ENCODE results near the gene RANBP9. TPM values are rescaled to one million over a fixed set of nuclear protein-coding genes. Genes with fewer than 3 reads are reported as not detected.
A peak's percentile ranks its signal among the peaks of the same experiment; 100 is the strongest.

The RANBP9 gene
- 17.6 and 21.5 TPM in 2 replicates for total RNA-seq (2014; rRNA removed; shearing (Covaris generic))
- 11.8 and 12.3 TPM in 2 replicates for polyA plus RNA-seq (2014; cell fraction: nucleus; rRNA removed)

DNA sequence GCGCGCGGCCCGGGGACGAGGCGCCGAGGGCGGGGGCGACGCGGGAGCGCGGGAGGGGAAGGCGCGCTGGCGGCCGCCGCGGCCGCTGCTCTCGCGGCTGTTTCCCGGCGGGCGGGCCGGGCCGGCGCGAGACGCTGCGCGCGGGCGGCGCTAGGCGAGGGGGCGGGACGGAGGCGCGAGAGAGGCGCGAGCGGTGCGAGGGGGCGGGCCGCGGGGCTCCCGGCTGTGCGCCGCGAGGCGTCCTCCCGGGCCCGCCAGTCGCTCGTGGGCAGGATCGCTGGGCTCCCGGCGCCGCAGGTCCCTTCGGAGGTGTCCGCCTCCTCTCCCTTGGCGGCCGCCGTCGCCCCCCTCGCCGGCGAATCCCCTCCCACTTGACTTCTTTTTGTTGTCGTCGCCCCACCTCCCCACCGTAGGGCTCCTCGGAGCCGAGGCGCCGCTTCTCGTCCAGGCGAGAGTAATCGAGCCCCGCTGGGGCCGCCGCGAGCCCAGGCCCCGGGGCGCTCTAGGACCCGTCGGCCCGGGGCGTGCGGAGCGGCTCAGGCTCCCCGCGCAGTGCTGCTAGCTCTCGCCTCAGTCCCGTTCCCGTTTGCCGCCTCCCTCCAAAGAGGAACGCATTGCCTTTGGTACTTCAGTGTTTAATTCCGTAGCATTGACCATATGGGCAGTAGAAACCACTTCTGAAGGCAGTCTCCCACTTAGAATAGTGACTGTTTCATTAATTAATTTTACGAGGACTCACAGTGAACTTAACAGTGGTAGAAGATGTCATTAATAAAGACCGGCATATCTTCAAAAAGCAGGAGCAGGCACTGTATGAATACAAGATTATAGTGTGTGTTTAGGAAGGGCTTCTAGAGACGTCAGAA, at the start of gene RANBP9:
Gene RANBP9 (minus strand): TSS at position 103 of the 866 bp plus-strand sequence. CDS start 330 bp downstream, outside the sequence.
- peak; percentile 72 for DNase-seq (ENCODE audit: extremely low read depth, low read depth)

DNA sequence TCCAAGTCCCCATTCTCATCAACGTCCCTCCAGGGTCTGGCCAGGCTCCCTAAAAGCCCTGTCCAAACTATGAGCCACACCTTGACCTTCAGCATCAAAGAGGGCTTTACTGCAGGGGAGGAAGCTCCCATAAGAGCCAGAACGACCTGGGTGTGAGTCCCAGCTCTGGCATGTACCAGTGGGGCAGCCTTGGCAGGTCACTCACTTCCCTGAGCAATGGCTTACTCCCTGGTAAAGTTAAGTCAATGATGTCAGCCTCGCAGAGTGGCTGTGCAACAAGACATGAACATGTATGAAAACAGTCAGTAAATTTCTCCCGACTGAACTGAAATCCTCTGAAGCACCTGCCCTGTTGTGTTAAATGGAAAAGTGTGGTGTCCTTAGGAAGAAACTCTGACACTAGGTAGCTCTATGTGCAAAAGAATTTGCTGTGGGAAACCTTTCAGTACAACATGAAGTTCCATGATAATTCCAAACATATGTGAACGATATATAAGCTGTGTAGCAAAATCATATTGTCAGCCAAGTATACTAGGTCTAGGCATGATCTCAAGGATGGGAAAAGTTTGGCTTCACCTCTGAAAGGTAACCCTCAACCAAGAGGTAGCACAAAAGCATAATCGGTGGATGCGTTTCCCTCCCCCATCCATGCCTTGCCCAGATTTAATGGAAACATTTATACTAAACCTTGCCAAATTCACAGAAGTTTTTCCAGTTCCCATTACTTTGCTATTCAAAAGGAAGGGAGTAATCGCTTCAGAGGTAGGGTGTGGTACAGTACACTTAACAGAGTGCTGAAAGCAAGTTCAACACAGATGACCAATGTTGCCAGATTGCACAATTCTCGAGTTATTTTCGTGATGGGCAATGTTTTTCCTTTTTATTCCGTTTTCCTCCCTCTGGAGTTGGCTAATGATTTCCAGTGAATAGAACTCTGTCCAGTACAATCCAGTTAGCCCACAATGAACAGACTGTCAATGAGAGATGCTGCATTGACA, 49.0 kb upstream of the RANBP9 start:
- no peak for DNase-seq (ENCODE audit: extremely low read depth, low read depth)

DNA sequence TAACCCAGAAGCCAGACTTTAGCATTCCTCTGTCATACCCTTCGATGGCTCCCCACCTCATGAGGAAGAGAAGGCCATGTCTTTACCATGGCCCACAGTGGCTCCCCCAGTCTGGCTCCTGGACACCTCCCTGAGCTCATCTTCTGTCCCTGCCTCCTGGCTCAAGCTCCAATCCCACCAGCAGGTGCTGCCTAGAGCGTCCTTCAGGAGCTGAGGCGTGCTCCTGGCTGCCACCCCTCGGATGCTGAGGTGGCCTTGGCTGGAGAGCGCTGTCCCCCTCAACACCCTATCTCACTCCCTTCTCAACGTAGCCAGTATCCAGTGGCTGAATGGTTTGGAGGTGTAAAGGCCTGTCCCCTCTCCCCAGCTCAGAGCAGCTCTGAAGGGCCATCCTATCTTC, 47.4 kb upstream of the RANBP9 start:
- DNase-seq (ENCODE audit: extremely low read depth, low read depth) = no peak

DNA sequence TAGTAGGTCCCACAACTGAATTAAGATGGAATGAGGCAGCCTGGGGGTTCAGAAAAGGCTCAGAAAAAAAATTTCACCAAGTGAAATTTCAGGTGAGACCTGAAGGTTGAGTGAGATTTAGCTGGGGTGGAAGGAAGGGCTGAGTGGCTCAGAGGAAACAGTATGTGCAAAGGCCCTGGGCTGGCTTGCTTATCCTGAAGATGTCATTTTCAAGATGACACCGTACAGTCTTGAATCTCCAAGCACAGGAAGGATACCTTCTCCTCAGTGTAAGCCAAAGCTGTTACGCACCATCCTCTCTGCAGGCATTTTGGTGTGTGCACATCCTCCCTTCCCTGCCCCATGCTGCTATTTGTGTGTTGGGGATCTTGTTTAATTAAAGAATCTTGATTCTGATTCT, 43.0 kb upstream of the RANBP9 start:
- no peak for DNase-seq (ENCODE audit: extremely low read depth, low read depth)

DNA sequence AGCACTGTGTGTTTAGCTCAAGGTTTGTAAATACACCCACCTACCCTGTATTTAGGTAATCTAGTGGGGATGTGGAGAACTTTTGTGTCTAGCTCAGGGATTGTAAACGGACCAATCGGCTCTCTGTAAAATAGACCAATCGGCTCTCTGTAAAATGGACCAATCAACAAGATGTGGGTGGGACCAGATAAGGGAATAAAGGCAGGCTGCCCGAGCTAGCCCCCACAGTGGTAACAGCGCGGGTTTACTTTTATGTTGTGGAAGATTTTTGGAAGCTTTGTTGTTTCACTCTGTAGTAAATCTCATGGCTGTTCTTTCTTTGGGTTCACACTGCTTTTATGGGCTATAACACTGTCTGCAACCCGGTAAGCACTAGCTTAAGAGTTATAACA, 32.1 kb upstream of the RANBP9 start:
- DNase-seq (ENCODE audit: extremely low read depth, low read depth) = no peak

DNA sequence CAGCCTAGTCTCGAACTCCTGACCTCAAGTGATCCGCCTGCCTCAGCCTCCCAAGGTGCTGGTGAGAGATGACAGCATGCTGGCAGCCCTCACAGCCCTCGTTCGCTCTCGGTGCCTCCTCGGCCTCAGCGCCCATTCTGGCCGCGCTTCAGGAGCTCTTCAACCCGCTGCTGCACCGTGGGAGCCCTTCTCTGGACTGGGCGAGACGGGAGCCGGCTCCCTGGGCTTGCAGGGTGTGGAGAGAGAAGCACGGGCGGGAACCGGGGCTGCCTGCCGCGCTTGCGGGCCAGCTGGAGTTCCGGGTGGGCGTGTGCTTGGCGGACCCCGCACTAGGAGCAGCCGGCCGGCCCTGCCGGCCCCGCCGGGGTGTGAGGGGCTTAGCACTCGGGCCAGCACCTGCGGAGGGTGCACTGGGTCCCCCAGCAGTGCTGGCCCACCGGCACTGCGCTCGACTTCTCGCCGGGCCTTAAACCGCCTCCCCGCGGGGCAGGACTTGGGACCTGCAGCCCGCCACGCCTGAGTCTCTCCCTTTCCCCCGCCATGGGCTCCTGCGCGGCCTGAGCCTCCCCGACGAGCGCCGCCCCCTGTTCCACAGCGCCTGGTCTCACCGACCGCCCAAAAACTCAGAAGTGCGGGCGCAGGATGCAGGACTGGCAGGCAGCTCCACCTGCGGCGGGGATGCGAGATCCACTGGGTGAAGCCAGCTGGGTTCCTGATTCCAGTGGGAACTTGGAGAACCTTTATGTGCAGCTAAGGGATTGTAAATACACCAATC, 31.5 kb upstream of the RANBP9 start:
- no peak for DNase-seq (ENCODE audit: extremely low read depth, low read depth)

DNA sequence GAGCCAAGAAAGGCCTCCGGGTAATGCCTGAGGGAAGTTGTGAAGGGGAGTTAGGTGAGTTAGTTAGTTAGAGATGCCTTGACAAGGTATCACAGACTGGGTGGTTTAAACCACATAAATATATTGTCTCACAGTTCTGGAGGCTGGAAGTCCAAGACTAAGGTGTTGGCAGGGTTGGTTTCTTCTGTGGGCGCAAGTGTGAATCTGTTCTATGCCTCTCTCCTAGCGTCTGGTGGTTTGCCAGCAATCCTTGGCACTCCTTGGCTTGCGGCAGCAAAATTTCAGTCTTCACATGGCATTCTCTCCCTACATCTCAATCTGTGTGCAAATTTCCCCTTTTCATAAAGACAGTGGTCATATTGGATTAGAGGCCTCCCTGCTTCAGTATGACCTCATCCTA, 29.7 kb upstream of the RANBP9 start:
- DNase-seq (ENCODE audit: extremely low read depth, low read depth) = no peak

DNA sequence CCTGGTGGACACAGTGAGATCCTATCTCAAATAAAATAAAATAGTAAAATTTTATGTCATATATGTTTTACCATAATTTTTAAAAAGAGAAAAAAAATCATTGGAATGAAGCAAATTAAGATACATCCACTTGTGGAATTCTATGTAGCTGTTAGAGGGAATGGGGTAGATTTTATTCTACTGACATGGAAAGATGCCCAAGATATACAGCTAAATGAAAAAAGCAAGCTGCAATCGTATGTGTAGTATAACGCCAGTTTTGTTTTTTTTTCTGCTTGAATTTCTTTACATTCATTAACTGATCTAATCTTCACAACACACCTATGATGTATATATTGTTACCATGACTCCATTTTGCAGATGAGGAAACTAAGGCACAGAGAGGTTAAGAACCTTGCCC, 23.4 kb upstream of the RANBP9 start:
- no peak for DNase-seq (ENCODE audit: extremely low read depth, low read depth)

DNA sequence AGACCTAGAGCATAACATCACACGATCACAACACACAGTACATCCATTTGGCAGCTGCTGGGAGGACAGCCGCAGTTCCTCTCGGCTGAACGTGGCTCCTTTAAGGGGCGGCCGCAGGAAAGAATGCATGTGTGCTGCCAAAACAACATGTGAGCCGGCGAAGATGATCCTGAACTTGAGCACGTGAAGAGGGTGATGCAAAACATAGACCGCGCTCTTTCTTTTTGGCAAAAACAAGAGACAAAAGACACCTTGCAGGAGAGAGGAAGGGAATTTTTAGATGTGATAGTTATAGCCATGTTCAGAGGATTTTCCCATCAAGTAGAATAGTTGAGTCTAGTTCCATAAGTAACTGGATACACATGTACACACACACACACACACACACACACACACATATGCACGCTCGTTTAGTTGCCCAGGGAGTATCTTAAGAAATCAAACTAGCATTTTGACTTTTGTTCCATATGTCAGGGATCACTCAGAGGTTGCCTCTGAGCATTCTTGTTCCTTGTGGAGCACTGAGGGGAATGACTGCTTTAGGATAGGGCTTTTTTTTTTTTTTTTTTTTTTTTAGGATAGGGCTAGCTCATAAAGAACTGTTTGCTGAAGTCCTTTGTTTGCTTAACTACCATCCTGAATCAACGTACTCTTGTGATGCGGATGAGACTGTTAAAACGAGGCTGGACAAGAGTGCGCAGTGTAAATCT, 21.7 kb upstream of the RANBP9 start:
- peak; percentile 9 for DNase-seq (ENCODE audit: extremely low read depth, low read depth)

DNA sequence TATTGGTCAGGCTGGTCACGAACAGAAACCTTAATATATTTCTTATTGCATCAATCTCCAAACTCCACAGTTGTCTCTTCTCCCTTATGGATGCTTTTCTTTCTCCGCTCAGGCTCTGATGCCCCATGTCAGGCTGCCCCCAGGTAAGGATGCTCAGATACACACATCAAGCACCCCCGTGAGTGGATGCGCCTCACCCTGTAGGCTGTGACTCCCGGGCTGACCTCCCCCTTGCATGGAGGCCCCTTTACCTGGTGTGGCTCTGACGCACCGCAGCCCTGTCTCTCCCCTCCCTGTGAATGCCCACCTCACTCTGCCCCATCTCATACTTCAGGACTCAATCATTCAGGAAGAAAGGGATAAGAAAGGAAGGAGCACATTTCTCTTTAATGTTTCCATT, 19.1 kb upstream of the RANBP9 start:
- no peak for DNase-seq (ENCODE audit: extremely low read depth, low read depth)

DNA sequence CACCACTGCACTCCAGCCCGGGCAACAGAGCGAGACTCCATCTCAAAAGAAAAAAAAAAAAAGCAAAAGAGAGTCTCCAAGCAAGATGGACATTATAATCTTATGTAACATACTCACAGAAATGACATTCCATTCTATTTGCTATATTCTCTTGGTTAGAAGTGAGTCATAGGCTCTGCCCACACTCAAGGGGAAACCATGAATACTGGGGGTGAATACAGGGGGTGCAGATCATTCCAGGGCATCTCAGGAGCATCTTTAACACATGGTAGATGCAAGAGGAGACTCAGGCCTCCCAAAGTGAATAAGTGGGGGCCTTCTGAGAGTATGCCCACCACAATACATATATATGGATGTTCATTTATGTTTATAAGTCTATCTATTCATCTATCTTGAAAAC, 18.3 kb upstream of the RANBP9 start:
- no peak for DNase-seq (ENCODE audit: extremely low read depth, low read depth)

DNA sequence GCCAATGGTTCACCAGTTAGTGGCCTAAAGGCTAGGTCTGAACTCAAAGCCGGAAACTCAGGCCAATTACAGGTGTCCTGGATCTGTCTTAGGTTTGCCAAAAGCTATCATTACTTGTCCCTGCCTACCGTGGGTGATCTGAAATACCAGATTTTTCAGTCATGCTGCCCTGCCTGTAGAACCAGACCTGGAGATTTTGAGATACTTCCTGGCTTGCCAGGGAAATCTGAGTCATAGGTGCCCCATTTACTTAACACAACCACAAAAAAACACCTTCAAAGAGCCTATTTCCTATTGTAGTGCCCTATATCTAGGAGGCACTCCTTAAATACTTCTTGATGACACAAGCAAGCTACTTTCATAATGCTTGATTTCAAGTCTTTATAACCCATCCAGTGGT, 13.9 kb upstream of the RANBP9 start:
- DNase-seq (ENCODE audit: extremely low read depth, low read depth) = no peak

DNA sequence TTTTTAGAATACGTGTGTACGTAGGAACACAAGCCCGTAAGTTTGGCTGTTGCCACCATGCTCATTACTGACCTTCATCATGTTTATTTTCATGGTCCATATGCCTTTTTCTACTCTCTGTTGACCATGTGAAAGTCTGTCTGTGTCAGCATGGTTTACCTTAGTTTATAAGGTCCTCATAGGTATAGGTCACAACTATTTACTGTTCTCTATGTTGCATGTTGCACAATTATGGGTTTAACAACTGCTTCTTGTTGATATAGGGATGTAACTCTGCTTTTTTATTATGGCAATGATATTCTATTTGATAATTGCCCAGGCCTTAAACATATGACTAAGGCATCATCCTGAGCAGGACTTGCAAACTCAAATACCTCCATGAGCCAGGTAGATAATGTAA, 13.4 kb upstream of the RANBP9 start:
- no peak for DNase-seq (ENCODE audit: extremely low read depth, low read depth)

DNA sequence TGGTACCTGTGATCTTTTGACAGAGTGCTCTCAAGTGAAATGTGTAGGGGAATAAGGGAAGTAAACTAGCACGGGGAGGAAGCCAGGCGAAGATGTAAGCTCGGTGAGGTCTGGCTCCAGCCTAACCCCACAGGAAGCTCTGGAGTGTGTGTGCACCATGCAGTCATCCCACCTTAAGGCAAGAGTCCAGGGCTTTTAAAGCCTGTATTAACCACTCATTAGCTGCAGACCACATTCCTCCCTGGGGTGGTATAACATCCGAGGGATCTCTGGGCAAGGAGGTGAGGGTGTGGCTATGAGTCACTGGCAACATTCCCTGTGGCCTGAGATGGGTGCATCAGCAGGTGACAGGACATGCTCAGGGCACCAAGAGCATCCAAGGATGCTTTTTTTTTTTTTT, 12.5 kb upstream of the RANBP9 start:
- no peak for DNase-seq (ENCODE audit: extremely low read depth, low read depth)

DNA sequence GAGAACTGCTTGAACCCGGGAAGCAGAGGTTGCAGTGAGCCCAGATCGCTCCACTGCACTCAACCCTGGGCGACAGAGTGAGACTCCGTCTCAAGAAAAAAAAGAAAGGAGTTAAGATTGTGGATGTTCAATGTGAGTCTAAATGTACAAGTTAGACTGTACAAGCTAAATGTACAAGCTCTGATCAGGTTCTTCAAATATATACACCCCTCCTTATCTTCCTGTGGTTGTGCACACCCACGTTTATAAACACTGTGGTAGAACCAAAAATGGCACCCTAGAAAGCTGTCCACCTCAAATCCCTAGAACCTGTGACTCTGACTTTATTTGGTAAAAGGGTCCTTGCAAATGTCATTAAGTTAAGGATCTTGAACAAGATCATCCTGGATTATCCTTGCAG, 11.2 kb upstream of the RANBP9 start:
- DNase-seq (ENCODE audit: extremely low read depth, low read depth) = no peak

DNA sequence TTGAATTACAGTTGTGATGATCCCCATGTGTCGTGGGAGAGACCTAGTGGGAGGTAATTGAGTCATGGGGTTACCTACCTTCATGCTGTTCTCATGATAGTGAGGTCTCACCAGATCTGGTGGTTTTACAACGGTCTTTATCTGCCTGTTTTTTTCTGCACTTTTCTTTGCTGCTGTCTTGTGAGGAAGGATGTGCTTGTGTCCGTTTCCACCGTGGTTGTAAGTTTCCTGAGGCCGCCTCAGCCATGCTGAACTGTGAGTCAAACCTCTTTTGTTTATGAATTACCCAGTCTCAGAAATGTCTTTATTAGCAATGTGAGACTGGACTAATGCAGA, 6.5 kb upstream of the RANBP9 start:
- DNase-seq (ENCODE audit: extremely low read depth, low read depth) = no peak

DNA sequence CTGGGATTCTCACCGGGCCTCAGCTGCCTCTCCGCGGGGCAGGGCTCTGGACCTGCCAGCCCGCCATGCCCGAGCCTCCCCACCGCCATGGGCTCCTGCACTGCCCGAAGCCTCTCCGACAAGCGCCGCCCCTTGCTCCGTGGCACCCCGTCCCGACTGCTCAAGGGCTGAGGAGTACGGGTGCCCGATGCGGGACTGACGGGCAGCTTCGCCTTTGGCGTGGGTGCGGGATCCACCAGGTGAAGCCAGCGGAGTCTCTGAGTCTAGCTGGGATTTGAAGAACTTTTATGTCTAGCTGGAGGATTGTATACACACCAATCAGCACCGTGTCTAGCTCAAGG, 5.3 kb upstream of the RANBP9 start:
- no peak for DNase-seq (ENCODE audit: extremely low read depth, low read depth)

DNA sequence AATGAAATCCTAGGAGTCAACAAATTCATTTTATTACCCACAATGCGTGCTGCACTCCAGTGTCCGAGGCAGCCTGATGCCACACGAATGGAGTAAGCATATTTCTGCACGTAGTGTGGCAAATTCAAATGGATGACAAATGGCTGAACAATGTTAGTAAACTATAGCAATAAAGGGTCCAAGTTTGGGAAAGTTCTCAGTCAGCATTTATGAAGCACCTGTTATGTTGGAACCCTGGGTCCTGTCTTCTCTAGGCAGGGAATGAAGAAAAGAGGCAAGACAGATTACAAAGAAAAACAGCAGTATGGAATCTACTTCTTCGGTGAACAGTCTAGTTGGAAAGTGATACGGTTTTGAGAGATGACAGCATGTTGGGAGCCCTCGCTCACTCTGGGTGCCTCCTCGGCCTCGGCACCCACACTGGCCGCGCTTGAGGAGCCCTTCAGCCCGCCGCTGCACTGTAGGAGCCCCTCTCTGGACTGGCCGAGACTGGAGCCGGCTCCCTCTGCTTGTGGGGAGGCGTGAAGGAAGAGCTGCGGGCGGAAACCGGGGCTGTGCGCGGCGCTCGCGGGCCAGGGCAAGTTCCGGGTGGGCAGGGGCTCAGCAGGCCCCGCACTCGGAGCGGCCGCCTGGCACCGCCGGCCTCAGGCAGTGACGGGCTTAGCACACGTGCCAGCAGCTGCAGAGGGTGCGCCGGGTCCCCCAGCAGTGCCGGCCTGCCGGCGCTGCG, 4.8 kb upstream of the RANBP9 start:
- DNase-seq (ENCODE audit: extremely low read depth, low read depth) = no peak

DNA sequence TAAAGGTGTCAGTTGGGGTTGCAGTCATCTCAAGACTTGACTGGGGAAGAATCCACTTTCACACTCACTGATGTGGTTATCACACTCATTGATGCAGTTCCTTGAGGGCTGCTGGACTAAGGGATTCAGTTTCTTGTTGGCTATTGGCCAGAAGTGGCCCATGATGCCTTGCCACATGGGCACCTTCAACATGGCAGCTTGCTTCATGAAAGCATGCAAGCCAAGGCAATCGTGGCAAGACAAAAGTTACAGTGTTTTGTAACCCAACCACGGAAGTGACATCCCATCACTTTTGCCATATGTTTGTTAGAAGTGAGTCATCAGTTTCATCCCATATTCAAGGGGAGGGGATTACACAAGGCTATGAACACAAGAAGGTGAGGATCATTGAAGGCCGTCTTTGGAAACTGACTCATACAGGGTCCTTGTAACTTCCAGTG, 3.8 kb upstream of the RANBP9 start:
- DNase-seq (ENCODE audit: extremely low read depth, low read depth) = peak; percentile 78

DNA sequence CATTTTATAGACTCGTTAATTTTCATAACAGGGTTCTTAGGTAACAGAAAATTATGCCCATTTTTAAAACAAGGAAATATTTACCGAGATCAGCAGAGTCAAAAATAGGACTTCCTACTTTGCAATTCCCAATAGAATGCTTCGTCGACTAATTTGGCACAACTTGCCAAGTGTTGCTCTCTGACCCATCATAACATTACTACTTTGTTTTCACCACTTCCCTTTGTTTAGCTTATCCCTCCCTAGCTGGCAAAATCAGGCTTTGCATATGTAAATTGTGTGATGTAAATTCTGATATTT, 914 bp upstream of the RANBP9 start:
- no peak for DNase-seq (ENCODE audit: extremely low read depth, low read depth)

All from NCI-H460 (cell line).